Measurements from ENCODE around the gene PRKCQ.

- TF ChIP-seq CTCF (IDR thresholded peaks at IDR 0.05; ENCODE audit: low read length) = no peak
- TF ChIP-seq EZH2 (IDR thresholded peaks at IDR 0.05; ENCODE audit: borderline replicate concordance, low read length) = no peak
Observed at GRCh38 chr10:6423004-6423403, 157.1 kb downstream of the PRKCQ start.
